Endodermal cell (in vitro differentiated cells): ENCODE results near the gene FOXC2. TPM values are rescaled to one million over a fixed set of nuclear protein-coding genes. Genes with fewer than 3 reads are reported as not detected.

Experiments used
- DNase-seq: peaks from one replicate; pipeline ENCODE4 v3.0.0-alpha.2; 2017
- H3K27ac ChIP-seq: 2 replicates; pipeline ENCODE4 v1.5.1; 2013; ENCODE audit warnings: mild to moderate bottlenecking, low read depth, low read length, moderate library complexity
- H3K27me3 ChIP-seq: 2 replicates; pipeline ENCODE4 v1.6.1; 2013; ENCODE audit warnings: mild to moderate bottlenecking, low read length, moderate library complexity; ENCODE audit not compliant: insufficient read depth, control insufficient read depth, poor library complexity, severe bottlenecking
- H3K36me3 ChIP-seq: 2 replicates; pipeline ENCODE4 v1.7.0; 2013; ENCODE audit warnings: mild to moderate bottlenecking, low read length, moderate library complexity; ENCODE audit not compliant: control insufficient read depth, insufficient read depth
- H3K4me1 ChIP-seq: one replicate; pipeline ENCODE4 v1.7.0; 2013; ENCODE audit warnings: low read length; ENCODE audit not compliant: control insufficient read depth, insufficient read depth
- H3K4me3 ChIP-seq: 2 replicates; pipeline ENCODE4 v1.5.1; 2013; ENCODE audit warnings: mild to moderate bottlenecking, low read length, moderate library complexity
- H3K9ac ChIP-seq: 2 replicates; pipeline ENCODE4 v1.6.1; 2013; ENCODE audit warnings: mild to moderate bottlenecking, low read length, moderate library complexity; ENCODE audit not compliant: poor library complexity, severe bottlenecking; ENCODE audit errors: extremely low read depth
- H3K9me3 ChIP-seq: 2 replicates; pipeline ENCODE4 v1.6.1; 2013; ENCODE audit warnings: mild to moderate bottlenecking, low read length, moderate library complexity; ENCODE audit not compliant: control insufficient read depth
- H3K27ac Mint-ChIP-seq: 2 replicates; pipeline ENCODE4 v1.8.0; 2020; ENCODE audit warnings: mixed read lengths
- H3K27me3 Mint-ChIP-seq: 2 replicates; pipeline ENCODE4 v1.8.0; 2021; ENCODE audit warnings: mild to moderate bottlenecking, mixed read lengths; ENCODE audit not compliant: insufficient read depth
- H3K36me3 Mint-ChIP-seq: 2 replicates; pipeline ENCODE4 v1.8.0; 2020; ENCODE audit warnings: low read depth, mixed read lengths
- H3K4me1 Mint-ChIP-seq: 2 replicates; pipeline ENCODE4 v1.8.0; 2020; ENCODE audit warnings: mixed read lengths
- H3K4me3 Mint-ChIP-seq: 2 replicates; pipeline ENCODE4 v1.8.0; 2020; ENCODE audit warnings: mild to moderate bottlenecking, moderate library complexity, mixed read lengths
- H3K9me3 Mint-ChIP-seq: 2 replicates; pipeline ENCODE4 v1.8.0; 2020; ENCODE audit warnings: mild to moderate bottlenecking, mixed read lengths
- WGBS, 2 experiments: methylation state at CpG; one replicate each; pipeline versions ENCODE4 v1.1.5 to v1.1.7; 2013; ENCODE audit warnings: missing lambda C conversion rate in 2 of 2, mixed read lengths in 1 of 2; ENCODE audit not compliant: insufficient coverage in 1 of 2, insufficient read length in 1 of 2; 5-methylcytosine and 5-hydroxymethylcytosine counted together
- total RNA-seq, 2 donors: library from RNA; stranded (reverse); fragmentation: NEBNext Ultra II Directional in 1 of 2; extraction: Animal tissue kit (Norgen Biotek cat#: 25700) in 1 of 2; gene quantifications; 2 replicates in 1 of 2; 3 replicates in 1 of 2; pipeline ENCODE4 v1.2.1, GENCODE V29; 2021
- TF ChIP-seq, protein P1 (sequence below): fragments of 200-600 bp; sonication (generic); conservative IDR thresholded peaks from 2 replicates; pipeline ENCODE4 v1.5.0; 2021; ENCODE audit warnings: antibody characterized with exemption, mild to moderate bottlenecking

FOXC2 gene
- total RNA-seq, 2 donors from 2014 or later = 0.20 TPM; not detected in 1

DNA sequence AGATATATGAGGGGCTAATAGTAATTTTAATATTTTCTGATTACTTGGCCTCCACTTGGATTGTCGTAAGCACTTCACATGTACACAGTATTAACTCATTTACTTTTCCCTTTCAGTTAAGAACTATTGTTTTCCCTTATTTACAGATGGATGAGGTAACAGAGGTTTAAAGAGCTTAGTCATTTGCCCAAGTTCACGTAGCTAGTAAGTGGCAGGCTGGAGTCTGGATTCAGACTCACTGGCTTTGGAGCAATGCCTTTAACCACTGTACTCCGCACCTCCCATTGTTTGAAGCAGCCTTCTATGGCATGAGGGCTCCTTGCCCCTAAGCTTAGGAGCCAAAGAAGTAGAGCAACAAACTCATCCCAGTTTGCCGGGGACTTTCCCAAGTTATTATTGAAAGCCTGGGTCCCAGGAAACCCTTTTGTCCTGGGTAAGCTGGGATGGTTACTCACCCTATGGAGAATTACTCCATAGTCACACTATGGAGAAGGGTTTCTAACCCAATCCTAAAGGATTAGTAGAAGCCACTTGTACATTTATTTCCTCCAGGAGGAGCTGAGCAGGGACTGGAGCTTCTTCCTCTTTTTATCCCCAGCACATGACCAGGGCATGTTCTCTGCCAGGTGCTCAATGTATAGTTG, 24.0 kb downstream of the FOXC2 start:
- Histone ChIP-seq H3K4me3 (no peak overlapping the region), H3K27ac (no peak overlapping the region), H3K9ac (no peak overlapping the region), H3K27me3 (peaks cover 71% of the 10 kb centered on the region), H3K36me3 (no peaks in the 10 kb centered on the region), H3K4me1 (no peaks in the 10 kb centered on the region), H3K9me3 (no peaks in the 10 kb centered on the region)
- Mint-ChIP-seq H3K9me3 (no peaks in the 10 kb centered on the region), H3K36me3 (no peaks in the 10 kb centered on the region), H3K27ac (no peak overlapping the region), H3K4me1 (peaks cover 5% of the 10 kb centered on the region), H3K4me3 (no peak overlapping the region), H3K27me3 (peaks cover 32% of the 10 kb centered on the region)
- no peak for DNase-seq
- 91 to 93% methylated on average over 2 to 4 of the region's 4 CpGs for WGBS, 2 experiments
- TF ChIP-seq, protein P1, sequence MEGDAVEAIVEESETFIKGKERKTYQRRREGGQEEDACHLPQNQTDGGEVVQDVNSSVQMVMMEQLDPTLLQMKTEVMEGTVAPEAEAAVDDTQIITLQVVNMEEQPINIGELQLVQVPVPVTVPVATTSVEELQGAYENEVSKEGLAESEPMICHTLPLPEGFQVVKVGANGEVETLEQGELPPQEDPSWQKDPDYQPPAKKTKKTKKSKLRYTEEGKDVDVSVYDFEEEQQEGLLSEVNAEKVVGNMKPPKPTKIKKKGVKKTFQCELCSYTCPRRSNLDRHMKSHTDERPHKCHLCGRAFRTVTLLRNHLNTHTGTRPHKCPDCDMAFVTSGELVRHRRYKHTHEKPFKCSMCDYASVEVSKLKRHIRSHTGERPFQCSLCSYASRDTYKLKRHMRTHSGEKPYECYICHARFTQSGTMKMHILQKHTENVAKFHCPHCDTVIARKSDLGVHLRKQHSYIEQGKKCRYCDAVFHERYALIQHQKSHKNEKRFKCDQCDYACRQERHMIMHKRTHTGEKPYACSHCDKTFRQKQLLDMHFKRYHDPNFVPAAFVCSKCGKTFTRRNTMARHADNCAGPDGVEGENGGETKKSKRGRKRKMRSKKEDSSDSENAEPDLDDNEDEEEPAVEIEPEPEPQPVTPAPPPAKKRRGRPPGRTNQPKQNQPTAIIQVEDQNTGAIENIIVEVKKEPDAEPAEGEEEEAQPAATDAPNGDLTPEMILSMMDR = no peak

DNA sequence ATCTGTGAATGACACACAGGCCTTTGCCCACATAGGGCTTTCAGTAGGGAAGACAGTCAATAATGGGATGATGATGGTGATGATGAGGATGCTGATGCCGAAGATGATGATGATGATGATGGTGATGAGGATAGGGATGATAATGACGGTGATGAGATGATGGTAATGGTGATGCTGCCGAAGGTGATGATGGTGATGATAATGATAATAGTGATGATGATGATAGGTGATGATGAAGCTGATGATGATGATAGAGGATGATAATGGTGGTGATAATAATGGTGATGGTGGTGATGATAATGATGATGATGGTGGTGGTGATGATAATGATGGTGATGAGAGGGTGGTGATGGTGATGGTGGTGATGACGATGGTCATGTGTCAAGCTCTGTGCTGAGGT, 24.6 kb downstream of the FOXC2 start:
- H3K4me1 Mint-ChIP-seq = peaks cover 5% of the 10 kb centered on the region
- H3K4me3 Mint-ChIP-seq = no peak overlapping the region
- WGBS, 2 experiments = 91 to 92% methylated on average over 4 of the region's 4 CpGs
- Histone ChIP-seq H3K9me3 (no peaks in the 10 kb centered on the region), H3K27me3 (peaks cover 71% of the 10 kb centered on the region), H3K36me3 (no peaks in the 10 kb centered on the region), H3K27ac (no peak overlapping the region), H3K9ac (no peak overlapping the region), H3K4me3 (no peak overlapping the region), H3K4me1 (no peaks in the 10 kb centered on the region)
- peaks cover 31% of the 10 kb centered on the region for H3K27me3 Mint-ChIP-seq
- H3K36me3 Mint-ChIP-seq = no peaks in the 10 kb centered on the region
- H3K9me3 Mint-ChIP-seq = no peaks in the 10 kb centered on the region
- H3K27ac Mint-ChIP-seq = no peak overlapping the region
- no peak for DNase-seq
- TF ChIP-seq, protein P1 = no peak

DNA sequence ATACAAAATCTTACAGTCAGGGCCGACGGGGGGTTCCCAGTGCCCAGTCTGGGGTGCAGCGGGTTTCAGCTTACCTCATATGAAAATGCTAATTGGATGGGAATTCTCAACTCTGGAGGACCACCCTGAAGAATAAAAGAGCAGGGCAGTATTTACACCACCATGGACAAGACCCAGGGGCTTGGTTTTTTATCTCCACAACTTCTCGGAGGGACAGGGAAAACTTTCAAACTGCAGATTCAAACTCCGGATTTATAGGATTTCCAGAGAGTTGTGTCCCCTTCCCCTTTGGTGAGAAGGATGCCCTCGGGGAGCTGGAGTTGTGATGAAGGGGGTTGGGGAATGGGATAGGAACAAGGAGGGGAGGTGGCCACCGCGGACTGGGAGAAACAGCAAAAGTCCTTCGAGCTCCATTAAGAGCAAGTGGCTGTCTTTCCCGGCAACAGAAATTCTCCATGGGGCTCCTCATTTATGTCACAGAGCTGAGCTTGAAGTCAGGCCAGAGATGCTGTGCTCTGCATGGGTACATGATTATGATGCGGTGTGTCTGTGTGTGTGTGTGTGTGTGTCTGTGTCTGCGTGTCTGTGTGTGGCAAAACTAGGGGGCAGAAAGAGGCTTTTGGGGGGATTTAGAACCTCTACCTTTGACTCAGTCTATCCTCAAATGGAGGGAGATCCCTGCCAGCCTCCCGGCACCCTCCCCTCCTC, 27.4 kb downstream of the FOXC2 start:
- Histone ChIP-seq H3K36me3 (no peaks in the 10 kb centered on the region), H3K27me3 (peaks cover 73% of the 10 kb centered on the region), H3K9me3 (no peaks in the 10 kb centered on the region), H3K9ac (no peak overlapping the region), H3K4me3 (no peak overlapping the region), H3K4me1 (no peaks in the 10 kb centered on the region), H3K27ac (peak overlapping the region; percentile 44)
- H3K4me1 Mint-ChIP-seq = peaks cover 5% of the 10 kb centered on the region
- H3K27me3 Mint-ChIP-seq = peaks cover 44% of the 10 kb centered on the region
- no peak for DNase-seq
- WGBS, 2 experiments = 82 to 86% methylated on average over 4 to 13 of the region's 13 CpGs
- TF ChIP-seq, protein P1 = no peak
- H3K36me3 Mint-ChIP-seq = no peaks in the 10 kb centered on the region
- no peaks in the 10 kb centered on the region for H3K9me3 Mint-ChIP-seq
- no peak overlapping the region for H3K4me3 Mint-ChIP-seq
- H3K27ac Mint-ChIP-seq = no peak overlapping the region
